WERI-Rb-1 (cell line): ENCODE data around the gene PRSS27.

Experiments
- DNase-seq: peaks from one replicate; pipeline ENCODE4 v3.0.0-alpha.2; 2020
- H3K27ac ChIP-seq: fragments of 250-450 bp; sonication (Bioruptor Pico); 2 replicates; pipeline ENCODE4 v1.5.1; 2020; ENCODE audit warnings: mild to moderate bottlenecking, moderate library complexity
- H3K27me3 ChIP-seq: fragments of 250-450 bp; sonication (Bioruptor Pico); 2 replicates; pipeline ENCODE4 v1.5.1; 2021; ENCODE audit warnings: mild to moderate bottlenecking, low read depth, moderate library complexity; ENCODE audit not compliant: insufficient read depth, severe bottlenecking
- H3K36me3 ChIP-seq: fragments of 250-450 bp; sonication (Bioruptor Pico); 2 replicates; pipeline ENCODE4 v1.5.1; 2020; ENCODE audit warnings: mild to moderate bottlenecking, moderate library complexity
- H3K4me3 ChIP-seq: 2 replicates; pipeline ENCODE4 v1.5.1; 2011; ENCODE audit warnings: low read depth, mild to moderate bottlenecking, control low read depth, low read length
- H3K9me3 ChIP-seq: fragments of 250-450 bp; sonication (Bioruptor Pico); 2 replicates; pipeline ENCODE4 v1.5.1; 2021; ENCODE audit warnings: mild to moderate bottlenecking, moderate library complexity; ENCODE audit not compliant: severe bottlenecking
- CTCF ChIP-seq: IDR thresholded peaks from 2 replicates; pipeline ENCODE4 v1.5.1; 2011; ENCODE audit warnings: low read depth, mild to moderate bottlenecking, control low read depth, inconsistent platforms, low read length

The PRSS27 gene

GRCh38 chr16:2767140-2767731 lies 47.2 kb upstream of the PRSS27 start:
- Histone ChIP-seq H3K36me3 (peaks cover 98% of the 10 kb centered on the region), H3K27ac (no peak overlapping the region), H3K9me3 (no peaks in the 10 kb centered on the region), H3K27me3 (no peaks in the 10 kb centered on the region), H3K4me3 (no peak overlapping the region)
- DNase-seq, result peak; percentile 5
- no peak for TF ChIP-seq CTCF

- Histone ChIP-seq H3K27ac (no peak overlapping the region), H3K9me3 (peaks cover 2% of the 10 kb centered on the region), H3K36me3 (peaks cover 98% of the 10 kb centered on the region), H3K4me3 (no peak overlapping the region), H3K27me3 (no peaks in the 10 kb centered on the region)
- no peak for TF ChIP-seq CTCF
- peak; percentile 5 for DNase-seq
Observed at GRCh38 chr16:2766430-2767139, 46.6 kb upstream of the PRSS27 start.

GRCh38 chr16:2765462-2766404 lies 45.7 kb upstream of the PRSS27 start:
- TF ChIP-seq CTCF, result no peak
- no peak overlapping the region for H3K27ac ChIP-seq
- peaks cover 100% of the 10 kb centered on the region for H3K36me3 ChIP-seq
- H3K9me3 ChIP-seq, result peaks cover 2% of the 10 kb centered on the region
- DNase-seq, result no peak
- H3K4me3 ChIP-seq, result no peak overlapping the region
- H3K27me3 ChIP-seq, result no peaks in the 10 kb centered on the region

- Histone ChIP-seq H3K9me3 (peaks cover 2% of the 10 kb centered on the region), H3K4me3 (no peak overlapping the region), H3K27me3 (no peaks in the 10 kb centered on the region), H3K36me3 (peaks cover 100% of the 10 kb centered on the region), H3K27ac (no peak overlapping the region)
- DNase-seq, result no peak
- TF ChIP-seq CTCF, result no peak
Observed at GRCh38 chr16:2764718-2765117, 44.7 kb upstream of the PRSS27 start.

GRCh38 chr16:2763173-2763572 lies 43.1 kb upstream of the PRSS27 start:
- H3K9me3 ChIP-seq, result peaks cover 2% of the 10 kb centered on the region
- no peak for TF ChIP-seq CTCF
- DNase-seq, result no peak
- no peak overlapping the region for H3K4me3 ChIP-seq
- H3K36me3 ChIP-seq, result peaks cover 100% of the 10 kb centered on the region
- no peak overlapping the region for H3K27ac ChIP-seq
- H3K27me3 ChIP-seq, result no peaks in the 10 kb centered on the region
